ENCODE measurements around the gene CRHR1.

The CRHR1 gene

GRCh38 chr17:45782889-45783592 is 1.1 kb upstream of the CRHR1 start:
- no peak overlapping the region for H3K4me2 ChIP-seq (ENCODE audit: low read length)
- no peaks in the 10 kb centered on the region for H3K36me3 ChIP-seq (replicated peaks; ENCODE audit: low read depth, low read length)
- no peaks in the 10 kb centered on the region for H4K20me1 ChIP-seq (ENCODE audit: insufficient read depth, low read length)
- no peak overlapping the region for H2AFZ ChIP-seq (ENCODE audit: low read depth, low read length)
- TF ChIP-seq CTCF (IDR thresholded peaks at IDR 0.05; ENCODE audit: low read depth, low read length) = no peak
- no peak for TF ChIP-seq EZH2phosphoT487 (IDR thresholded peaks at IDR 0.05; ENCODE audit: low read depth)
- H3K4me3 ChIP-seq (ENCODE audit: low read length) = no peak overlapping the region
- no peak overlapping the region for H3K27ac ChIP-seq (ENCODE audit: low read length)
- H3K9me3 ChIP-seq (ENCODE audit: insufficient read depth, low read length) = no peaks in the 10 kb centered on the region
- no peaks in the 10 kb centered on the region for H3K4me1 ChIP-seq (ENCODE audit: low read length)
- 0 out of 2 replicates have a peak, but pooled peaks cover 1% of the 10 kb centered on the region for H3K27me3 ChIP-seq (ENCODE audit: low read depth, low read length)
- H3K79me2 ChIP-seq (ENCODE audit: low read length) = no peaks in the 10 kb centered on the region
- H3K9ac ChIP-seq (ENCODE audit: low read length) = no peak overlapping the region

DNA sequence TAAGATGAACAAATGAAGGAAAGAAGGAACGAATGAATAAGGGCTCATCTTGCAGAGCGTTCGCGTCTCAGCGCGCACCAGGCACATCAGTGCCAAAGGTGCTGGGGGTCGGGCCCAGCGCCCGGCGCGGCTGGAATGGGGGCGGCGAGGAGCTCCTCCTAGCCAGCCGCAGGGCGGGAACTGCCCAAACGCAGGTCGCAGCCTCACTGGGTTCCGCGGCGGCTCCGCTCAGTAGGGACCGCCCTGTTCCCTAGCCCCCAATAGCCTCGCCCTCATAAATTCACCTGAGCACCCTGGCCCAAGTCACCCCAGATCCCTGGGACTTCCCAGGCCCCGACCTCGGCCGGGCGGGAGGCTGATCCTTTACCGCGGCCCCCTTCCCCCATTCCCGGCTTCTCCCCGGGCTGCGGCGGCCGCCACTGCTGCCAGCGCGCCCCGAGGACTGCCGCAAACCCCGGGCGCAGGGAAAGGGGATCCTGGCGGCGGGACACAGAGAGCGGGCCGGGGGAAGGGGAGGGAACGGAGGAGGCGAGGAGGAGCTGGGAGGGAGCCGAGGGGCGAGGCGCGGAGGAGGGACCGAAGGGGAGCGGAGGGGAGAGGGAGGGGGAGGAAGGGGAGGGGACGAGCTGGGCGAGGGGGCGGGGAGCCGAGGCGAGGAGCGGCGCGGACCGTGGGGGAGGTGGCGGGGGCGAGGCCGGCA is 377 bp upstream of the CRHR1 start:
- no peaks in the 10 kb centered on the region for H3K36me3 ChIP-seq (replicated peaks; ENCODE audit: low read depth, low read length)
- H3K9me3 ChIP-seq (ENCODE audit: insufficient read depth, low read length) = no peaks in the 10 kb centered on the region
- H3K27me3 ChIP-seq (ENCODE audit: low read depth, low read length) = peaks cover 8% of the 10 kb centered on the region
- H3K4me3 ChIP-seq (ENCODE audit: low read length) = no peak overlapping the region
- no peaks in the 10 kb centered on the region for H3K79me2 ChIP-seq (ENCODE audit: low read length)
- H3K9ac ChIP-seq (ENCODE audit: low read length) = no peak overlapping the region
- H3K27ac ChIP-seq (ENCODE audit: low read length) = no peak overlapping the region
- TF ChIP-seq EZH2phosphoT487 (IDR thresholded peaks at IDR 0.05; ENCODE audit: low read depth) (no peak), CTCF (IDR thresholded peaks at IDR 0.05; ENCODE audit: low read depth, low read length) (no peak)
- H3K4me2 ChIP-seq (ENCODE audit: low read length) = no peak overlapping the region
- no peak overlapping the region for H2AFZ ChIP-seq (ENCODE audit: low read depth, low read length)
- H4K20me1 ChIP-seq (ENCODE audit: insufficient read depth, low read length) = no peaks in the 10 kb centered on the region
- no peaks in the 10 kb centered on the region for H3K4me1 ChIP-seq (ENCODE audit: low read length)

DNA sequence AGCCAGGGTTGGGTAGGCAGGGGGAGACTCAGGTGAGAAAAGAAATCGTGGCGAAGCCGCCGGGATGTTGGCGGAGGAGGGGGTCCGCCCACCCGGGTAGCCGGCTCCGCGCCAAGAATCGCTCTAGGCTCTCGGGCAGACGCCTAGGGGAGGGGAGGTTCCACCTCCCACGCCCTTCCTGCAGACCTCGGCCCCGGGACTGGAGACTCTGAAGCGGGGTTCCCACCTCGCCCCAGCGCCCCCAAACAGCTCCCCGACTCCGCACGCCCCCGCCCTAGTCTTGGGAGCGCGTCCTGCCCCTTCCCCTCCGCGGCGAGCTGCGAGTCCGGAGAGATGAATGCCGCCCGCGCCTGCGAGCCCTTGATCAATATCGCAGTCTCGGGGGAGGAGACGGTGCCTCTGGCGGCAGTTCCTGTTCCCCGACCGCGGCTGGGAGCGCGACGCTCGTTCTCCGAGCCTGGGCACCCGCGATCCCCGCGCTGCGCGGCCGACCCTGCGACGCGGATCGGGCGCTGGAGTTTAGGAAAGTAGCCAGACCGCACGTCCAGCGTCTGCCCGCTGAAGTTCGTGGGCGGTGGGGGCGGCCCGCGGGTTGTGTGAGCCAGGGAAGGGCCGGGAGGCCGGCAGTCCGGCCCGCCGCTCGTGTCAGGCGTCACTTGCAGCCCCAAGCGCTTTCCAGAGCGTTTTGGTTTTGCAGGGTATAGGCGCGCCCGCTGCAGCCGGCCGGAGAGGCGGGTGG is 790 bp downstream of the CRHR1 start:
- Histone ChIP-seq H4K20me1 (ENCODE audit: insufficient read depth, low read length) (no peaks in the 10 kb centered on the region), H3K4me3 (ENCODE audit: low read length) (no peak overlapping the region), H3K79me2 (ENCODE audit: low read length) (no peaks in the 10 kb centered on the region), H3K27me3 (ENCODE audit: low read depth, low read length) (peaks cover 18% of the 10 kb centered on the region), H3K36me3 (replicated peaks; ENCODE audit: low read depth, low read length) (no peaks in the 10 kb centered on the region), H2AFZ (ENCODE audit: low read depth, low read length) (no peak overlapping the region), H3K9ac (ENCODE audit: low read length) (no peak overlapping the region), H3K4me1 (ENCODE audit: low read length) (no peaks in the 10 kb centered on the region), H3K9me3 (ENCODE audit: insufficient read depth, low read length) (no peaks in the 10 kb centered on the region), H3K27ac (ENCODE audit: low read length) (no peak overlapping the region), H3K4me2 (ENCODE audit: low read length) (no peak overlapping the region)
- TF ChIP-seq EZH2phosphoT487 (IDR thresholded peaks at IDR 0.05; ENCODE audit: low read depth) (no peak), CTCF (IDR thresholded peaks at IDR 0.05; ENCODE audit: low read depth, low read length) (no peak)

Data from OCI-LY3 (cell line).